GM12878 (cell line): ENCODE measurements around the gene C11orf52. TPM values are rescaled to one million over a fixed set of nuclear protein-coding genes. Genes with fewer than 3 reads are reported as not detected.

Source experiments
- ATAC-seq: fragments of 200-7000 bp; cut with Tn5 transposase; 3 replicates; pipeline ENCODE4 v1.9.1; 2020; ENCODE audit warnings: mild to moderate bottlenecking, moderate library complexity
- BruUV-seq: library from RNA; stranded (reverse); fragments of 400-500 nt; replicated peaks from 2 replicates; lab custom pipeline; 2021; lab: Mats Ljungman, UMichigan
- CTCF ChIA-PET: fragments of 300-600 bp; sonication (Branson Sonifier 250); formaldehyde crosslinking; extraction: SDS; loops from one replicate; lab custom pipeline; 2021; ENCODE audit warnings: inconsistent platforms; lab: Yijun Ruan, JAX
- POLR2A ChIA-PET: fragments of 350-600 bp; formaldehyde crosslinking; extraction: SDS; loops from one replicate; lab custom pipeline; 2021; ENCODE audit warnings: inconsistent platforms; lab: Charles Lee
- RAD21 ChIA-PET: fragments of 300-600 bp; sonication (Branson Sonifier 250); formaldehyde crosslinking; loops from one replicate; lab custom pipeline; 2023; ENCODE audit warnings: antibody characterized with exemption; ENCODE audit not compliant: unreplicated experiment; lab: Charles Lee
- SMC1A ChIA-PET: fragments of 300-600 bp; sonication (Branson Sonifier 250); formaldehyde crosslinking; loops from one replicate; lab custom pipeline; 2023; ENCODE audit not compliant: unreplicated experiment, uncharacterized antibody; lab: Charles Lee
- DNase-seq: peaks from one replicate; pipeline ENCODE4 v3.0.0-alpha.2; 2011; ENCODE audit warnings: low read depth, low spot score
- FAIRE-seq: peaks from 3 replicates; lab custom pipeline; 2011; peaks lifted over from hg19 to GRCh38; lab: Jason Lieb, UNC
- H2AFZ ChIP-seq: 2 replicates; pipeline ENCODE4 v1.6.0; 2011; ENCODE audit warnings: low read depth, low read length, control low read depth; ENCODE audit not compliant: control insufficient read depth
- H3K27ac ChIP-seq: 2 replicates; pipeline ENCODE4 v1.5.1; 2011; ENCODE audit warnings: control low read depth; ENCODE audit not compliant: control insufficient read depth, insufficient read depth
- H3K27me3 ChIP-seq, 2 experiments: replicated peaks in 1 of 2; 2 replicates each; pipeline versions ENCODE4 v1.6.0 to v1.6.1; 2011; ENCODE audit warnings: low read length in 1 of 2; ENCODE audit not compliant: control insufficient read depth in 2 of 2, insufficient read depth in 2 of 2
- H3K36me3 ChIP-seq, 2 experiments: 2 replicates each; pipeline ENCODE4 v1.5.1; 2011; ENCODE audit warnings: low read length in 1 of 2; ENCODE audit not compliant: control insufficient read depth in 2 of 2, insufficient read depth in 2 of 2
- H3K4me1 ChIP-seq: 2 replicates; pipeline ENCODE4 v1.6.1; 2011; ENCODE audit warnings: mild to moderate bottlenecking, low read length, moderate library complexity, mixed read lengths; ENCODE audit not compliant: control insufficient read depth, insufficient read depth
- H3K4me2 ChIP-seq: 2 replicates; pipeline ENCODE4 v1.6.0; 2011; ENCODE audit warnings: control low read depth; ENCODE audit not compliant: control insufficient read depth, insufficient read depth
- H3K4me3 ChIP-seq: fragments of 200-600 bp; sonication (generic); 2 replicates; pipeline ENCODE4 v1.5.1; 2016
- H3K79me2 ChIP-seq: 2 replicates; pipeline ENCODE4 v1.6.0; 2011; ENCODE audit warnings: low read length; ENCODE audit not compliant: control insufficient read depth, insufficient read depth
- H3K9ac ChIP-seq: 2 replicates; pipeline ENCODE4 v1.8.0; 2011; ENCODE audit warnings: low read length, control low read depth, mixed read lengths; ENCODE audit not compliant: control insufficient read depth, insufficient read depth
- H3K9me3 ChIP-seq: replicated peaks from 3 replicates; pipeline ENCODE4 v1.5.1; 2011; ENCODE audit warnings: mild to moderate bottlenecking, low read length; ENCODE audit not compliant: control insufficient read depth, insufficient read depth
- H4K20me1 ChIP-seq: 2 replicates; pipeline ENCODE4 v1.6.0; 2011; ENCODE audit not compliant: control insufficient read depth, insufficient read depth
- ASH2L ChIP-seq: fragments of 300-600, 200-600 bp; sonication (generic); IDR thresholded peaks from 2 replicates; pipeline ENCODE4 v1.6.1; 2017; ENCODE audit warnings: low read depth, mild to moderate bottlenecking, borderline replicate concordance
- ATF2 ChIP-seq: IDR thresholded peaks from 2 replicates; pipeline ENCODE4 v1.6.1; 2012; ENCODE audit warnings: low read length, inconsistent platforms
- BHLHE40 ChIP-seq, 2 experiments: fragments of 450-650 bp in 1 of 2; IDR thresholded peaks; 2 replicates each; pipeline ENCODE4 v1.6.1; 2011 to 2017; ENCODE audit warnings: low read depth in 2 of 2, borderline replicate concordance in 1 of 2, improper control_type of control experiment in 1 of 2, low read length in 1 of 2, mild to moderate bottlenecking in 1 of 2
- CBX5 ChIP-seq: sonication (generic); IDR thresholded peaks from 2 replicates; pipeline ENCODE4 v1.6.1; 2016; ENCODE audit warnings: low read depth, moderate library complexity, mild to moderate bottlenecking, inconsistent platforms
- DPF2 ChIP-seq: fragments of 450-650 bp; IDR thresholded peaks from 2 replicates; pipeline ENCODE4 v1.6.1; 2017; ENCODE audit warnings: mild to moderate bottlenecking
- EED ChIP-seq: sonication (generic); IDR thresholded peaks from 2 replicates; pipeline ENCODE4 v1.6.1; 2016; ENCODE audit warnings: antibody characterized with exemption, low read depth
- EGR1 ChIP-seq, 2 experiments: IDR thresholded peaks; 1 replicate in 1 of 2; 2 replicates in 1 of 2; pipeline ENCODE4 v1.6.1; 2011 to 2012; ENCODE audit warnings: low read depth in 2 of 2, low read length in 2 of 2, borderline replicate concordance in 1 of 2, mild to moderate bottlenecking in 1 of 2, moderate library complexity in 1 of 2
- ETV6 ChIP-seq, 2 experiments: fragments of 450-650 bp in 1 of 2; IDR thresholded peaks in 1 of 2; conservative IDR thresholded peaks in 1 of 2; 2 replicates each; pipeline ENCODE4 v1.6.1; 2014; ENCODE audit warnings: antibody characterized with exemption in 1 of 2, borderline replicate concordance in 1 of 2, low read depth in 1 of 2, mild to moderate bottlenecking in 1 of 2, moderate library complexity in 1 of 2
- KLF5 ChIP-seq: fragments of 450-650 bp; IDR thresholded peaks from 2 replicates; pipeline ENCODE4 v1.6.1; 2014; ENCODE audit warnings: mild to moderate bottlenecking; ENCODE audit not compliant: partially characterized antibody
- MLLT1 ChIP-seq: fragments of 450-650 bp; IDR thresholded peaks from 2 replicates; pipeline ENCODE4 v1.6.1; 2016; ENCODE audit warnings: mild to moderate bottlenecking
- PML ChIP-seq: IDR thresholded peaks from 2 replicates; pipeline ENCODE4 v1.6.1; 2012; ENCODE audit warnings: low read length, inconsistent platforms
- RAD21 ChIP-seq: IDR thresholded peaks from 2 replicates; pipeline ENCODE4 v1.6.1; 2011; ENCODE audit warnings: mild to moderate bottlenecking, low read depth, low read length, moderate library complexity; ENCODE audit not compliant: insufficient read depth
- SKIL ChIP-seq: fragments of 450-650 bp; IDR thresholded peaks from 2 replicates; pipeline ENCODE4 v1.6.1; 2017; ENCODE audit warnings: mild to moderate bottlenecking, low read depth, inconsistent platforms; ENCODE audit not compliant: poor library complexity, severe bottlenecking
- SREBF1 ChIP-seq: IDR thresholded peaks from 2 replicates; pipeline ENCODE4 v1.6.1; 2012; ENCODE audit warnings: mild to moderate bottlenecking, low read length
- TCF12 ChIP-seq: IDR thresholded peaks from 2 replicates; pipeline ENCODE4 v1.6.1; 2011; ENCODE audit warnings: low read depth, mild to moderate bottlenecking, low read length
- WGBS: methylation state at CpG from one replicate; pipeline ENCODE4 v1.1.6; 2016; ENCODE audit warnings: low lambda C conversion rate; ENCODE audit not compliant: insufficient replicate concordance, insufficient coverage; ENCODE audit errors: missing lambda C conversion rate; 5-methylcytosine and 5-hydroxymethylcytosine counted together
- in situ Hi-C: fragments of 300-500 bp; cut with MboI; formaldehyde crosslinking; loops from 9 replicates; pipeline ENCODE4 v1.14.3; 2018; ENCODE audit warnings: mixed read lengths
- intact Hi-C: fragments of 100-400 bp; cut with micrococcal nuclease; formaldehyde crosslinking; loops from one replicate; pipeline ENCODE4 v1.14.2; 2022; ENCODE audit not compliant: unreplicated experiment
- polyA plus RNA-seq, 11 experiments: library from polyadenylated mRNA; depleted of rRNA in 4 of 11; unstranded in 6 of 11; stranded (reverse) in 5 of 11; fragments of >200 nt; fragmentation: Nextera tagmentation in 4 of 11; fragmentation: Illumina TruSeq in 1 of 11; extraction: Ambion mirVana in 4 of 11; extraction: Trizol in 1 of 11; gene quantifications; 1 replicate in 1 of 11; 2 replicates in 10 of 11; pipeline versions ENCODE4 v1.2.1 to v1.2.3, GENCODE V29; 2011 to 2016; ENCODE audit warnings: inconsistent platforms in 2 of 11, missing spikeins in 2 of 11, low read depth in 1 of 11
- total RNA-seq, 4 experiments: library from RNA; depleted of rRNA in 3 of 4; stranded (reverse); fragments of >200 nt in 3 of 4; fragmentation: Illumina TruSeq in 1 of 4; extraction: Trizol in 1 of 4; gene quantifications; 2 replicates each; pipeline versions ENCODE4 v1.2.1 to v1.2.3, GENCODE V29; 2013 to 2021

Gene C11orf52
- total and polyA plus RNA-seq, 10 of the 15 experiments (the other 5 are each of a cell fraction or from before 2014, with no cell fraction given) = not detected

- TF ChIP-seq SKIL (no peak), EGR1 (IDR thresholded peaks at IDR 0.05; ENCODE audit: borderline replicate concordance in 1 of 2, low read depth in 2 of 2, low read length in 2 of 2) (no peak), KLF5 (no peak), ETV6 (conservative IDR thresholded peaks at IDR 0.05 in 1 of 2, IDR thresholded peaks at IDR 0.05 in 1 of 2; ENCODE audit: borderline replicate concordance in 1 of 2, low read depth in 1 of 2) (no peak), ASH2L (no peak), BHLHE40 (IDR thresholded peaks at IDR 0.05; ENCODE audit: borderline replicate concordance in 1 of 2, low read depth in 2 of 2, low read length in 1 of 2) (no peak), EED (no peak)
- TF ChIP-seq, all 136 proteins: peak for 0
Measured at GRCh38 chr11:111917788-111918187, 925 bp upstream of the C11orf52 start (continued).

- Histone ChIP-seq H3K4me2 (no peak overlapping the region), H3K36me3 (no peaks in the 10 kb centered on the region), H3K9me3 (no peaks in the 10 kb centered on the region), H4K20me1 (no peaks in the 10 kb centered on the region), H3K27me3 (no peaks in the 10 kb centered on the region; a peak in 1 of 4 replicates), H3K9ac (no peak overlapping the region), H3K4me3 (no peak overlapping the region), H3K27ac (no peak overlapping the region), H3K79me2 (no peaks in the 10 kb centered on the region)
- ChIA-PET POLR2A (no interaction called here), CTCF (no interaction called here), SMC1A (interaction anchor here (0.6 kb wide), 1 partner anchor 54 kb away, joined by 3 read pairs; no protein-coding TSS in a partner anchor), RAD21 (no interaction called here)
- intact Hi-C loops = no loop called here
- no peak for DNase-seq
- 72% methylated on average over 2 of the region's 2 CpGs for WGBS
- no TSS peak for BruUV-seq
- in situ Hi-C loops = no loop called here
- no peak for FAIRE-seq
- TF ChIP-seq PML (no peak), SKIL (no peak), ATF2 (no peak), TCF12 (no peak), CBX5 (no peak), SREBF1 (no peak), MLLT1 (no peak), DPF2 (no peak), RAD21 (no peak)
- TF ChIP-seq, all 136 proteins: peak for 0
- ATAC-seq = no peak
- Histone ChIP-seq H3K4me1 (no peaks in the 10 kb centered on the region), H2AFZ (no peak overlapping the region)
Measured at GRCh38 chr11:111920908-111921307, 2.2 kb downstream of the C11orf52 start.
